ENCODE measurements around the gene PXK. TPM values are rescaled to one million over a fixed set of nuclear protein-coding genes. Genes with fewer than 3 reads are reported as not detected.

Gene PXK
- total and polyA plus RNA-seq, 10 of the 15 experiments (the other 5 are each of a cell fraction or from before 2014, with no cell fraction given), result 8.4 to 38.0 (median 27.6) TPM

GRCh38 chr3:58334013-58334321, 1.3 kb downstream of the PXK start:
- no peak for TF ChIP-seq CEBPB (IDR thresholded peaks at IDR 0.05; ENCODE audit: borderline replicate concordance in 1 of 2, low read depth in 2 of 2, low read length in 2 of 2)
- no peak for TF ChIP-seq TARDBP (IDR thresholded peaks at IDR 0.05; ENCODE audit: borderline replicate concordance)
- TF ChIP-seq TBL1XR1 (IDR thresholded peaks at IDR 0.05; ENCODE audit: low read depth, low read length), result no peak
- no peak for TF ChIP-seq MEF2A (IDR thresholded peaks at IDR 0.05; ENCODE audit: insufficient read depth, low read depth, low read length)
- no peak for TF ChIP-seq ZBTB11 (CRISPR knock-in tag; IDR thresholded peaks at IDR 0.05)
- no peak for TF ChIP-seq BHLHE40 (IDR thresholded peaks at IDR 0.05; ENCODE audit: borderline replicate concordance in 1 of 2, low read depth in 2 of 2, low read length in 1 of 2)
- TF ChIP-seq NRF1 (conservative IDR thresholded peaks at IDR 0.05; ENCODE audit: low read depth, low read length), result no peak
- TF ChIP-seq RELB (IDR thresholded peaks at IDR 0.05; ENCODE audit: low read depth), result no peak
- no peak for TF ChIP-seq CBX3 (IDR thresholded peaks at IDR 0.05; ENCODE audit: borderline replicate concordance, low read depth)
- TF ChIP-seq SPI1 (IDR thresholded peaks at IDR 0.05; ENCODE audit: borderline replicate concordance, insufficient read depth, low read depth, low read length), result no peak
- FAIRE-seq (no peak), ATAC-seq (no peak), DNase-seq (ENCODE audit: low read depth, low spot score) (no peak)
- H3K4me3 ChIP-seq, result peak overlapping the region; percentile 93
- no peaks in the 10 kb centered on the region for H3K9me3 ChIP-seq (replicated peaks; ENCODE audit: control insufficient read depth, insufficient read depth, low read length)
- H3K79me2 ChIP-seq (ENCODE audit: control insufficient read depth, insufficient read depth, low read length), result peaks cover 10% of the 10 kb centered on the region
- no peak overlapping the region; the same call in 1 of the 2 replicates for H3K27ac ChIP-seq (ENCODE audit: control insufficient read depth, insufficient read depth)
- ChIA-PET RAD21 (ENCODE audit: unreplicated experiment) (interaction anchor here (0.9 to 7.5 kb wide), 15 partner anchors 9 to 161 kb away, joined by 3 to 149 read pairs (median 7); partner anchors contain the start of genes HTD2, KCTD6, PDHB and RPP14), SMC1A (ENCODE audit: uncharacterized antibody, unreplicated experiment) (interaction anchor here (0.6 to 13.1 kb wide), 18 partner anchors 10 to 166 kb away, joined by 3 to 324 read pairs (median 5); partner anchors contain the start of genes HTD2, KCTD6 and RPP14), CTCF (interaction anchor here (0.7 to 8.9 kb wide), 23 partner anchors 9 to 326 kb away, joined by 3 to 204 read pairs (median 5); partner anchors contain the start of genes FLNB, HTD2, KCTD6 and RPP14), POLR2A (interaction anchor here (0.5 to 12.4 kb wide), 7 partner anchors 10 to 146 kb away, joined by 3 to 221 read pairs (median 4); partner anchors contain the start of genes HTD2 and RPP14)
- no peaks in the 10 kb centered on the region for H4K20me1 ChIP-seq (ENCODE audit: control insufficient read depth, insufficient read depth)
- H3K4me2 ChIP-seq (ENCODE audit: control insufficient read depth, insufficient read depth), result peak overlapping the region; percentile 82
- WGBS (ENCODE audit: insufficient coverage, insufficient replicate concordance, low lambda C conversion rate, missing lambda C conversion rate), result 2% methylated on average over 4 of the region's 4 CpGs
- in situ Hi-C loops (cut with MboI), result no loop called here
- H3K4me1 ChIP-seq (ENCODE audit: control insufficient read depth, insufficient read depth, low read length), result peaks cover 10% of the 10 kb centered on the region; the same call in 1 of the 2 replicates
- no peaks in the 10 kb centered on the region for H3K27me3 ChIP-seq (replicated peaks in 1 of 2; ENCODE audit: control insufficient read depth in 2 of 2, insufficient read depth in 2 of 2, low read length in 1 of 2)
- intact Hi-C loops (cut with micrococcal nuclease; ENCODE audit: unreplicated experiment), result no loop called here
- H2AFZ ChIP-seq (ENCODE audit: control insufficient read depth, low read depth, low read length), result no peak overlapping the region
- no peaks in the 10 kb centered on the region for H3K36me3 ChIP-seq (ENCODE audit: control insufficient read depth in 2 of 2, insufficient read depth in 2 of 2, low read length in 1 of 2)
- no peak overlapping the region for H3K9ac ChIP-seq (ENCODE audit: control insufficient read depth, insufficient read depth, low read length)
- TSS peak; percentile 71 for BruUV-seq (replicated peaks)
